Activated T-cell treated with anti-CD3 and anti-CD28 coated beads for 48 hours (primary cell): Measurements from ENCODE around the gene AGAP1.

Experiments
- DNase-seq: peaks from one replicate; pipeline ENCODE4 v3.0.0-alpha.2; 2020; ENCODE audit warnings: low read depth

AGAP1 gene

DNA sequence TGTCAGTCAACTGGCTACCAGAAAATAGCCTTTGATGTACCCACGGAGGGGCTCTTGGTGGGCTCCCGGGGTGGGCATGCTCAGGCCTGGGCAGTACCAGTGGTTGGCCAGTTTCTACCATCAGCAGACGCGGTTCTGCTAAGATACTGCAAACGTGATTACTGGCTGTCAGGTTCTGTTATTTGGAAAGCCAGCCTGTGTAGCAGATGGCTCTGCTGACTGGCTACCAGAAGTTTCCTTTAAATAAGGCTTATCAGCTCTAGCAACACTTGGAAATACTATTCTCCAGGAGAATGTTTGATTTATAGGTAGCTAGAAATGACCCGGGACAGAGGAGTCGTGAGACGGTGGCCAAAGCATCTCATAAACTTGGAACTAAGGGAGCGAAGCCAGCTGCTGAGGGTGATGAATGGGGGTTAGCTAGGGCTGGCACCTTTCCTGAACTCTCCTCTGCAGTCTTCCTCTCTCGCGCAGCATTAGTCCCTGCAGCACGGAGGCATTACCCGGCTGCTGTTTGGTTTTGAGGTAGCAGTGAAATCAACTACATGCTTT lies 171.9 kb downstream of the AGAP1 start:
- DNase-seq: no peak

DNA sequence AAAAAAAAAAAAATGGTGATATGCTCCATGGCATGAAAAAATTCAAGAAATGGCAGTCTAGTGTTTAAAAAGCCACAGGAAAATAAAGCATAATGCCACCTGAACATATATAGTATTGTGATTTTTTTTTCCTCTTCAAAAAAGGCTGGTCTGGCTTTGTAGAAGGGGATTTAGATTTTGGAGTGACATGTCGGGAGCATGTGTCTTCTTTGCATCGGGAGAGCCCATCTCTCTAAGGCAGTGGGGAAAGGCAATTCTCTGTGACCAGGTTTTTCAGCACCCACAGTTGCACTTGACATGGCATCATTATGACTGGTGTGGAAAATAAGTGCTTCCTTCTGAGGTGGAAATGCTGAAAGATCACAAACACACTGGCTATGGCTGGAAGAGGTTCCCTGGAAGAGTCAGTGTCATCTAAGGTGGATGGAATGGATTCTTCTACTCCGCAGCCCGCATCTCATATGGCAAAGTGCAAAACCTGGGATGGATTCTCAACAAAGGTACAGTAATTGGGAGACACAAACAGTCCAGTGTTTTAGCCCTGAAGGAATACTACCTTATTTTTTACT lies 172.5 kb downstream of the AGAP1 start:
- DNase-seq: no peak

DNA sequence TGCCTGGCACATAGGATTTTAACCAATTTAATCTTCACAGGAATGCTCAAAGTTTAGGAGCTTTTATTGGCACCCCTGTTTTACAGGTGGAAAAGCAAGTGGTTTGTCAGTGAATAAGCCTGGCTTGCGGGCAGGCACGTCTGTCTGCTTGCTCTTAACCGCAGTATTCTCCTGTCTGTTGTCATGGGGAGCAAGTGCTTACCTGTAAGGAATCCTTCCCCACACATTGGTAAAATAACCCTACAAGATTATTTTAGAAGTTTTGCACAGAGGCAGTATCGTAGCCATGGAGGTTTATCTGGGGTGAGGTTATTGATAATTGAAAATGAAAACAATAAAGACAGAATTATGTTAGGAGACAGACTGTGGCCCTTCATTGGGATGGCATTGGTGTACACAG lies 174.9 kb downstream of the AGAP1 start:
- DNase-seq: no peak

DNA sequence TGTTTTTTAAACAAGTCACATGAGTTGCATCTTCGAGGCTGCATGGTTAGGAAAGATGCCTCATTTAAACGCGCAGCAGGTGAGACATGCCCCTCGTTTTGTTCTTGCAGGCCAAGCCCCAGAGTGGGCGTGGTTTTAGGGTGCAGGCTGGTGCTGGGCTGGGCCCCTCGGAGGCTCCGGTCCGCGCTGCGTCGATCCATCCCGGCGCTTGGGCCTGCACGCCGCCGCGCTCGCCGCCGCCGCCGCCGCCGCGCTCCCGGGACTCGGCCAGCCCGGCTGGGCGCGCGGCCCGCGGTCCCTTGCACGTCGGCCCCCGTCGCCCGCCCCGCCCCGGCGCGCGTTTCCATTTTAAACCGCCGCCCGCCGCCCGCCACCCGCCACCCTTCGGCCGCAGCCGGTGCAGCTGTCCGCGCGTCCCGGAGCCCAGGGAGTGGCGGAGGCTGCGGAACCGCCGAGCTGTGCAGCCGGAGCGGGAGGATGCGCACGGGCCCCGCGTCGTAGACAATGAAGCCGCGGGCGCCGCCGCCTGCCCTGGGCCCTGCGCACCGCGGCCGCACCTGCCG lies 175.5 kb downstream of the AGAP1 start:
- peak; percentile 20 for DNase-seq

DNA sequence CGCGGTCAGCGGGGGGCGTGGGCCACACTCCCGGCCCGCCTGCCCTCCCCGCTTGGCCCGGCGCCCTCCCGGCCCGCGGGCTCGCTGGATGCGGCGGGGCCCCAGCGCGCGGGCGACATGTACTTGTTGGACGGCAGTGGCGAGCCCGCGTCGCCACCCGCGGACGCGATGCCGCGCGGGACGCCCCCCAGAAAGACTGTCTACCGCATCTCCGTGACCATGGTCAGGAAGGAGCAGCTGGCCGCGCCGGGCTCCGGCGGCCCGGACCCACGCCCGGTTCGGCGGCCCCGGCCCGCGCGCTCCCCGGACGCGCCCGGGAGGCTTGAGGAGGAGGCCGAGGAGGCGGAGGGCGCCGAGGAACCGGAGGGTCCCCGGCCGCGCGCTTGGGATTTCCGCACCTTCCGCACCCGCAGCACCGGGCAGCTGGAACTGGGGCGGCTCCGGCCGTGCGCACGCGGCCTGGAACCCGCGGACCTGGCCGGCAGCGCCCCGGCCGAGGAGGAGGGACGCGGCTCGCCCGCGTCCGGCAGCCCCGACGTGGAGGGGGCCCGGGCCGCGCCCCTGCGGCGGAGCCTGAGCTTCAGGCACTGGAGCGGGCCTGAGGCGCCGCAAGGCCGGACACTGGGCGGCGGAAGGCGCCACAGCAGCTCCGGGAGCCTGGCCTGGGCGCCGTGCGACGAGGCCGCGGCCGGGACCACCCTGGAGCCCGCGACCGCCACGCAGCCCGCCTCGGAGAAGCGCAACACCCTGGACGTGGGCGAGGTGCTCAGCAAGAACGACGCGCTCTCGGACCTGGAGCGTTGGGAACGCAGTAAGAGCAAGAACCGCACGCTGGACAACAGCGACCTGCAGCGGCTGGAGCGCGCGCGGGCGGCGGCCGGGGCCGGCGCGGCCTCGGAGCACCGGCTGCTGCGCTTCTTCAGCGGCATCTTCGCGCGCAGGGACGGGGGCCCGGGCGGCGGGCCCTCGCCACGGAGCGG lies 176.4 kb downstream of the AGAP1 start:
- DNase-seq: no peak

DNA sequence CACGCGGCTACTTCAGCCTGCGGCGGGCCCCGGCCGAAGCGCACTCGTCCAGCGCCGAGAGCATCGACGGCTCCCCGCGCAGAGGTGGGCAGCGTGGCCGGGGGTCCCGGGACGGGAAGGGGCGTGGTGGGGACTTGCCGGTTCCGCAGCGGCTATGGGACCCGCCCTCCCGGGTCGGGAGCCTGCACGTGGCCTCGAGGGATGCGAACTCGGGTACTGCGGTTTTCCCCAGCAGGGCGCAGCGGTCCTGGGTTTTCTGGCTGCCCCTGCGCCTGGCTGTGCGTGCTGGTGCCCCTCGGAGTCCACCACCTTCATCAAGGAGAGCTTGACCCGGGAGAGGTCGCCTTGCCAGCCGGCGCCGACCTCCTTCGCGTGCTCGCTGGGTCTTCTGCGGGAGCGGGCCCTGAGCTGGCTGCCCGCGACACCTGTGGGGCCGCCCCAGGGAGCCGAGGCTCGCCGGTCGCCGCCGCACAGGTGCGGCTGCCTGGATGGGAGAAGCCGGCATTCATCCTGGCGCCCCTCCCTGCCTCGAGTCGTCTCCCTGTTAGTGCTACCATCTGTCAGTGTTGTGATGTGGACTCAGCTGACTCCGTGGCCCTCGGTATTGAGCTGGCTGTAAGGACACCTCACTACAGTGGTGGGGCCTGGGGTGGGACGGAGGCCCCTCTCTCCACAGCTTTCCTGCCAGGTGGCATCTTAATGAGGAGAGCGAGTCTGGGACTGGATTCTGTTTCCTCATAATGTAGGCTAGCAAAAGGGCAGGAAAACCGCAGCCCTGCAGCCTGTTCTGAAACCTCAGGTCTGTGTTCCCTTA lies 177.3 kb downstream of the AGAP1 start:
- no peak for DNase-seq

DNA sequence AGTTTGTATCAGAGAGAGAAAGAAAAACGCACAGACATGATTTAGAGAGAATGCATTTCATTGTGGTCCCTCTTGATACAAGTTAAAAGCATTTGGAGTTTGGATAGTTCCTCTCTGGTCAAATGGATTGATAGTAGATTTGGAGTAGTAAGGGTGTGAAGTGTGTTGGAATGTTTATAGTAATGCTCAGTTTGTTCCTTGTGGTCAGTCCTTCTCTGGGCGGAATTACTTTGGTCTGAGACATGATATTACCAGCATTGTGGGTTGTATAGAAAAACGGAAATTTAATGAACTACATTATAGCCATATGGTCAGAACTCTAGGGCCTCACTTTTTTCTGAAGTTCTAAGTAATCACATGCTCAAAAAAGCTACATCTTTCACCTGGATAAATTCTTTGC lies 178.9 kb downstream of the AGAP1 start:
- DNase-seq: no peak

DNA sequence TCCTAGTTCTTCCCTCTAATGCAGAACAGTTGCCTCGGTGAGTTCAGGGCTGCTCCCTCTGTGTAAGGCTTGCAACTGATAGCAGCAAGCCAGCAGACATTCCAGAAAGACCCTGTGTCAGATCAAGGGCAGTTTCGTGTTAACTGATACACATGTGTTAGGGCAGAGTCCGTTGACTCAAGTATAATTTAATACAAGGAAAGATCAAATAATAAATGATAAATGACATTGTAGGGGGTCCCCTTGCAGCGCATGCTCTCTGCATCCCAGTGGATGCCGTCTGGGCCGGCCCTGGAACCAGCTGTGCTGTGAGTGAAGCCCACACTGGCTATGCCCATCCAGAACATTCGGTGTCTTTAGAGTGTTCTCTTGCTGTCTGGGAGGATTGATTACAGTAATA lies 180.3 kb downstream of the AGAP1 start:
- DNase-seq: no peak

DNA sequence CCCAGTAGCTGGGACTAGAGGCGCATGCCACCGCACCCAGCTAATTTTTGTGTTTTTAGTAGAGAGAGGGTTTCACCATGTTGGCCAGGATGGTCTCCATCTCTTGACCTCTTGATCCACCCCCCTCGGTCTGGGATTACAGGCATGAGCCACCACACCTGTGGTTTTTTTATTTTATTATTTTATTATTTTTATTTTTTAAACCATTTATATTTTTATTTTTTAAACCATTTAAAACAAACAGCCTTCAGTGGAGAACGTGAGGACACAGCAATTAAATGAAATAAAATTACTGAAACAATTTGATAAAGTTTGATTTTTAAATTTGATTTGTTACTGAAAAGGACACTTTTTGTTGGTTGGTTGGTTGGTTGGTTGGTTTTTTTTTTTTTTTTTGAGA lies 181.0 kb downstream of the AGAP1 start:
- DNase-seq: no peak

DNA sequence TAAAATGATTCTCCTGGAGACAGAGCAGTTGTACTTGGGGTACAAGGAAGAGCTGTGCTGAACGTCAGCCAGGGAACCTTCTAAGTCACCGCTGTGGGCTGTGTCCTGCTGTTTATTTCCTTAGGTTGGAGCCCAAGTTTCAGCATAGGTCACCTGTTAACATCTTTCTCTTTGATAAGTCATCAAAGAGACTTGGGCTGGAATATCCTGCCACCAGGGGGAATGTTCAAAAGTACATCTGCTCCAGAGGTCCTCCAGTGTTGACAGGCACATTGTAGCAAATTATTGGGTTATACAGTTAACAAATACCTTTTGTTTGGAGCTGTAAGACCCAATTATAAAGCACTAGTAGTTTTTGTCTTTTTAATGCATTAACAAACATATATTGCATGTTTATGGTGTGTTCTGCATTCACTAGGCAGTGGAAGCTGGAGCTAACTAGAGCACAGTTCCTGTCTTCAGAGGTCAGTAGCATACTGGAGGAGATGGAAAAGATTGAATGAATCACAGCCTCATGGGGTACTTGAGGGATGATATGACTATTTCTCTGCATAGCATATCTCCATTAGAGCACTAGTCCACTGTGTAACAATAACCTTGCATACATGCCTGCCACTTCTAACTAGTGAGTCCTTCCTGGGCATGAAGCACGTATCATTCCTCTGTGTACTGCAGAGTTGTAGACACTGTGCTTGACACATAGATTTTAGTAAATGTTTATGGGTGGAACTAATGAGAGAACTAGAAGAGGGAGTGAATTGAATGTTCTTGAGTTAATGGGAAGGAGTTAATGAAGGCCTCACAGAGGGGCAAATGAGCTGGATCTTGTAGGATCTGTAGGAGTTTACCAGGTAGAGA lies 182.1 kb downstream of the AGAP1 start:
- DNase-seq: no peak

DNA sequence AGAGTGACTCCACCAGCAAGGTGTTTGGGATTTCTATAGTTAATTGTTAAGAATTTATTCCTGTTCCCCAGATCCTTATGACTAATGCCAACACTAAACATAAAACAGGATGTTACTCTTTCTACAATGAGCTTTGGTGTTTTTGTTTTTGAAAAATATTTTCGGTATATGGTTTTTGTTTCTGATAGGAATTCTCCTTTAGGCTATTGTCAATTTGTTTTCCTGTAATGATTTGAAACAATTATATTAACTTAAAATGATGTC lies 182.6 kb downstream of the AGAP1 start:
- DNase-seq: no peak

DNA sequence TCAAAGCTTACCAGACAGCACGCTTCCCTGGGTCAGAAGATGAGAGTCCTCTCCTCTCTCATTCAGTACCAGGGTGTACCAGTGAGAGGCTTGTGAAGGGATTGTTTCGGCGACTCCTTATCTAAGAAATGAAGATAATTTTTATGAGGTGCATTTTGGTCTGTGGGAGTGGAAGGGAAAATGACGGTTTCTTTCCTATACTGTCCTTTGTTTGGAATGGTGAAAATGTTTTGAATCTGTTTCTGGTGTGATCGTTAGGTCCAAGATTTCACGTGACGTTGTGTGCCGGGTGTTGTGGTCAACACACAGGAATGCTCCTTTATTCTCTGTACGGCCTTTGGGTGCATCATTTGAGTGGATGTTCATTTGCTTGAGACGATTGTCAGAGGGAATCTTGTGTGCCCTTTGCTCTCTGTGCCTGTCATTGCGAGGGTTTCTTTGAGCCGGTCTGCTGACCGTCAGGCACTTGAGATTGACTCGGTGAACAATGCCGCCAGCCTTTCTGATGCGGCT lies 183.5 kb downstream of the AGAP1 start:
- DNase-seq: no peak

DNA sequence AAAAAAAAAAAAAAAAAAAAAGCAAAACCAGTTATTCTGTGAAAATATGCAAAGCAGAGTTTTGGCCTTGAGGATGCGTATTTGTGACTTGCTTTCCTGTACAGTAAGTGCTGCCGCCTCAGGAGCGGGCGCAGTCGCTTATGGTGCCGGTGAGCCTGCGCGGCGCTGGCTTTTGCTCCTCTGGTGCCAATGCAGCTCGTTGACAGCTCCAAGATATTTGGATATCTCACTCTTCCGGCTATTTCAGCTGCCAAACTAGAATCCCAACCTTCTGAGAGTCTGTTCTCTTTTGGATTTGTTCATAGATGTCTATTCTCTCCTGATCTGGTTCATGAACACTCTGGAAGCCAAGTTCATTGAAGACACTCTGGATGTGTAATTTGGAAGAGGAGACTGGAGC lies 184.1 kb downstream of the AGAP1 start:
- DNase-seq: no peak

DNA sequence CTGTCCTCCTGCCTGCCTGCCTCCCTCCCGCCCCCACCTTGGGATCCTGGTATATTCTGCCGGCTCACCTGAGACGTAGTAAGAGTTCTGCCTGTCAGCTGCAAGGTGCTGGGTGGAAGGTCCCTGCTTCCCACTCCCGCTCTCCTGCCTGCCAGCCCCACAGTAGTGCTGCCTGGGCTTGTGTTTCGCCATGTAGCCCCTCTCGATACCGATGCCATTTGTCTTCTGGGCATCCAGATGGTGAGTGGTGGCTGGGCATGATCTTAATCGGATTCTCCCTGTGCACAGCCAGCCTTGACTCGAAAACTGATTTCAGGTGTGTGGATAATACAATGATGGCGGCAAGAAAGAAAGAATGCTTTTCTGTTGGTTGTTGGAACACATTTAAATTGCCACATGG lies 184.9 kb downstream of the AGAP1 start:
- DNase-seq: no peak

DNA sequence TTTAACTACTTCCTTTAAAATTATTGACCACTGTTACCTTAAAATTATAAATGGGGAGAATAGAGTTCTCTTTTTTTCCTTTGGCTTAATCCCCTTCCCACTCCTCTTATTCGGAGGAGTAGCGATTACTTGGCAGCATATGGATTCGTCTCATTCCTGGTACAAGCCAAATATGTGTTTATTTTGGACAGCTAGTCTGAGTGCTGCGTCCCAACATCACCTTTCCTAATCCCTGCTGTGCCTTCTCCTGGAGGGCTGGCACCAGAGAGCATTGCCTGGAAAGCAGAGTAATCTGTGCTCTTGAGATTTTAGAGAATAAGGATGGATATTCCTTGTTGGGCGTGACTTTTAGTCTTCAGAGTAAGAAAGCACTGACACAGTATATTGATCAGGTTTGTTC lies 185.6 kb downstream of the AGAP1 start:
- DNase-seq: no peak

DNA sequence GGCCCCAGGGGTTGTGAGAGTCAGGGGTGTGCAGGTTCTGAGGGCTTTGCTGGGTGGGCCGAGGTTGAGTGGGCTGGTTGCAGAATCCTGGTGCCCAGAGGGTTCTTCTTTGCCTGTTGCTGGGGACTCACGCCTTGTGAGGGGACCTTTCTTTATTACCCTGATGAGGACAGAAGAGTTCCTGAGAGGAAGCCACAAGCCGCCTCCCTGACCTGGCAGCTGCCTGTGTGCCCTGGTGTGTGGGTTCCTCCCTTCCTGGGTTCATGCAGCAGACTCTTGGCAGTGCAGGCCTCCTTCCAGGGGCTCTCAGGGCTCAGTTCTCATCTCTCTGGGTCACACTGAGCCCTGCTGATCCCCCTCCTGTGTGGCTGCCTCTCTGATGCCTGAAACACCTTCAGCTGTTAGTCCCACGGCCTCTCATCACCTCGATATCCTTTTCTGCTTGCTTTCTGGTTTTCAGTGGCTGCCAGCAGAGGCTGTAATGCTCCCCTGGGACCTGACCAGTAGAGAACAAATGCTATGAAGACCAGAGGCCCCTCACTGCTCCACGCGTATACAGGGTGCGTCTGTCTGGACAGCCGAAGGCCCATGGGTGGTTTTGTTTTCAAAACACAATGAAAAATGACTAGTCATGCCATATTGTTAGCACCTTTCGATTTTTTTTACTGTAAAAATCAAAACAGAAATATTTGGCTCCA lies 191.3 kb downstream of the AGAP1 start:
- DNase-seq: no peak

DNA sequence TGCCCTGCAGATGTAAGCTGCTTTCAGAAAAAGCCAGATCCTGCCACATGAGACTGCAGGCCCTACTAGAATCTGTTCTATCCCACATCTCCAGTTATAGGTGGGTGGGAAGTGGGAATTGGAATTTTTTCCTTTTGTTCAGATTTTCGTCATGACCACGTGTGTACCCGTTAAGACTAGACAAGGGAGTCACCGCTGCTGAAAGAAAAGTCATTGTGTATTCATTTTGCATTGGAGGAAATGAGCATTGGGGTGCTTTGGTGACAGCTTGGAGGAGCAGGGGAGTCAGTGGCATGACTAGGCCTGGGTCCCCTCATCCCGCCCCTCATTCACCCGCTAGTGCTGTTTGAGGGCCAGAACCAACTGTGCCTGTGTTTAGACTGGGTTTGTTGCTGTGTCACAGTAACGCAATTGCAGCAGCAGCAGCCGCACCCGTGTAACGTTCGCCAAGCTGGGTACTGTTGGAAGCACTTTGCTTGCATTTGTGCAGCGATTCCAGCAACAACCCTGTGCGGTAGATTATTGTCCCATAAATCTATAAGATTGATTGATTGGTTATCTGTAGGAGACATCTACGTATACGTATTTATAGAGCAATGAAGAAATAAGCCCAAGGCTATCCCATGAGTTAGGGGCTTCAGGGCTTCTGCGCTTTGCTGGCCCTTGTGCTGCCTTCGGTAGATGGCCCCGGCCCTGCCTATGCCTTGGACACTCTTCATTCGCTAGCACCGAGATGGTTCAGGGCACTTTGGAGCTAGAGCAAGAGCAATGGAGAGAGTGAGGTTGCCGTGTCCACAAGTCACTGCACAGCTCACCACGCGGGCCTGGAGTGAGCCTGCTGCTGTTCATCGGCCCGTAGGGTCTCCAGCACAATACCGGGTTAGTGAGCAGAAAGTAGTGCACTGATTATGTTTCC lies 194.9 kb downstream of the AGAP1 start:
- DNase-seq: no peak

DNA sequence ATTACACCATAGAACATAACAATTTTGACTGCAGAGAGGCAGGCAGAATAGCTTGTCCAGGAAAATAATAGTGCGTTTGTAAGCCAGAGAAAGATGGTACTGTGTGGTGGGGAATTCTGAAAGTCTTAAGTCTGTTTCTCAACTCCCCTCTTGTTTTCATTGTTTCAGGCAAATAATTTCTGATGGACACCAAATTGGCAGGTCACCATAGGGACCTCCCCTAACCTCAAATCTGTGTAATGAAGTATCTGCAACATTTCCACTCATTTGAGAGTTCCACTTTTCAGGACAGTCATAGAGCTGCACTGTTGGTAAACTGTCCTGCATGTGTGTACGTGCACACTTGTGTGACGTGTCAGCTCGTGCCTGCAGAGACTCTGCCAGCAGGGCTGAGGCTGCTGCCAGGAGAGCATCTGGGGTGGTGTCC lies 195.6 kb downstream of the AGAP1 start:
- DNase-seq: no peak

DNA sequence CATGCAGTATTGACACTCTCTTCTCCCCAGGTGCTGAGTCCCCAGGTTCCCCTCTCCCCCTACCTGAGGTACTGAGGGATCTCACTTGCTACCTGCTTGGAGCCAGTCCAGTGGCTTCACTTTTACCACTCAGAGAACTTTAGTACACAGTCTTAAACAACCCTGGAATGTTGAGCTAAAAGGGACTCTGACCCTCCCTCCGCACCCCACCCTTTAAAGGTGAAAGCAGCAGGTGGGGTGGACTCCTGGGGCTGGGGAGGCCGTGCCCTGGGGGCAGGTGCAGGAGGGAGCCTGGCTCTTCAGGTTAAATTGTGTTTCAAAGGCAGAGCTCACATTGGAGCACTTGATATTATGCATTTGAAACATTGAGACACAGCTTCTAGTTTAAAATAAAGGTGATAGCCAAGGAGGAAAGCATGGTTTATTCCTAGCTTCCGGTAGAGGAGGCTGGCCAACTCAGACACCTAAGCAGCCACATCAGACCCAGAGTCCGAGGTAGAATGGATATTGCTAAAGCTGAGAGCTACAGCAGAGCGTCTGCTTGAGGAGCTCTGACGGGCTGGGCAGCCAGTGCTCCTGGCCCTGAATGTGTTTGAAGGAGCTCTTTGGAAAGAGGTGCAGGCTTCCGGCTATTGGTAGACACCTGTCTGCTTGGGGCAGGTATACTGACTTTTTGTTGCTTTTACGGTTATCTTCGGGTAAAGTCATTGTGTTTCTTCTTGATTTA lies 196.4 kb downstream of the AGAP1 start:
- no peak for DNase-seq
